ENCODE measurements around the gene PRKCB. TPM values are rescaled to one million over a fixed set of nuclear protein-coding genes. Genes with fewer than 3 reads are reported as not detected.

PRKCB gene
- total RNA-seq, 1 donor from 2014 or later, result 0.69 TPM

DNA sequence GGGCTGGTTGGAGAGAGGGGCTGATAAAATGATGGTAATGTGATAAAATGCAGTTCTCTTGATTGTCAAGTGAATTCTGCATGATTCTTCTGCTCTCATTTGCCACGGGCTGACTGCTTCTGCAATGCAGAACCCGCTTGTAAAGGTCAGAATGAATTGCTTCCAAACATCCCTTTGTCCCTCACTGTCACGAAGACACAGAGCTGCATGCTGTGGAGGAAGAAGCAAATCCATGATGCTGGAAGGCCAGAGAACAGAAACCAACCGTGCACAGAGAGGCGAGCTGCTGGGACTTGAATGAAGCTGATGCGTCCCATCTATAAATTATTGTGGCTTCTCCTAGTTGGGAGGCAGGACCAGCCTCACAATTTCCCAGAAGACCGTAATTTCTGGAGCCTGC is 171.6 kb downstream of the PRKCB start:
- no peaks in the 10 kb centered on the region for H3K9me3 Mint-ChIP-seq (ENCODE audit: unreplicated experiment)
- H3K27me3 Mint-ChIP-seq (ENCODE audit: unreplicated experiment), result no peaks in the 10 kb centered on the region
- DNase-seq, result no peak
- no peak overlapping the region for H3K27ac Mint-ChIP-seq (ENCODE audit: unreplicated experiment)
- TF ChIP-seq CTCF (IDR thresholded peaks at IDR 0.05; ENCODE audit: partially characterized antibody, unreplicated experiment), result no peak
- H3K4me1 Mint-ChIP-seq (ENCODE audit: low read depth, unreplicated experiment), result no peaks in the 10 kb centered on the region
- H3K4me3 Mint-ChIP-seq (ENCODE audit: unreplicated experiment), result no peak overlapping the region
- H3K36me3 Mint-ChIP-seq (ENCODE audit: unreplicated experiment), result no peaks in the 10 kb centered on the region

DNA sequence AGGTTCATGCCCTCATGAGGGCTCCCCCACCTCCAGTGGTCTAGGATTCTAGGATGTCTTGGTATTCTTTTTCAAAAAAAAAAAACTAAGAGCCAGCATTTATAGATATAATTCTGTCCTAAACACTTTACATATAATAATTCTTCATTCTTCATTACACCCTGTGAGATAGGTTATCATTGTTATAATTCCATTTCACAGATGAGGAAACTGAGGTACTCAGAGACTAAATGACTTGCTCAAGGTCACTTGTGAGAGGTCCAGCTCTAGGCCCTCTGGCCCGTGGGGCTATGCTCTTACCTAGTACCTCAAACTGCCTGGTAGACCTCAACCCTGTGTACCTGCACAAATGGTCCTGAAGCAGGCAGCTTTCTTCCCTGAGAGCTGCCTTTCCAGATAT is 172.2 kb downstream of the PRKCB start:
- DNase-seq, result no peak
- H3K4me1 Mint-ChIP-seq (ENCODE audit: low read depth, unreplicated experiment), result no peaks in the 10 kb centered on the region
- no peaks in the 10 kb centered on the region for H3K9me3 Mint-ChIP-seq (ENCODE audit: unreplicated experiment)
- TF ChIP-seq CTCF (IDR thresholded peaks at IDR 0.05; ENCODE audit: partially characterized antibody, unreplicated experiment), result no peak
- H3K36me3 Mint-ChIP-seq (ENCODE audit: unreplicated experiment), result no peaks in the 10 kb centered on the region
- no peaks in the 10 kb centered on the region for H3K27me3 Mint-ChIP-seq (ENCODE audit: unreplicated experiment)
- no peak overlapping the region for H3K27ac Mint-ChIP-seq (ENCODE audit: unreplicated experiment)
- H3K4me3 Mint-ChIP-seq (ENCODE audit: unreplicated experiment), result no peak overlapping the region

DNA sequence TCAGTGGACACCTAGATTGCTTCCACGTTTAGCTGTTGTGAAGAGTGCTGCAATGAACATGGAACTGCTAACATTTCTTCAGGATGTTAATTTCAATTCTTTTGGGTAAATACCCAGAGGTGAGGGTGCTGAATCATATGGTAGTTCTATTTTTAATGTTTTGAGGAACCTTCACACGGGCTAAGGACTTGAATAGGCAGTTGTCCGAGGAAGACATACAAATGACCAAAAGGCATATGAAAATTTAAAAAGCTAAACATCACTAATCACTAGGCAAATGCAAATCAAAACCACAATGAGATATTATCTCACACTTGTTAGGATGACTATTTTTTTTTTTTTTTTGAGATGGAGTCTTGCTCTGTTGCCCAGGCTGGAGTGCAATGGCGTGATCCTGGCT is 173.3 kb downstream of the PRKCB start:
- no peak overlapping the region for H3K27ac Mint-ChIP-seq (ENCODE audit: unreplicated experiment)
- no peaks in the 10 kb centered on the region for H3K27me3 Mint-ChIP-seq (ENCODE audit: unreplicated experiment)
- no peaks in the 10 kb centered on the region for H3K36me3 Mint-ChIP-seq (ENCODE audit: unreplicated experiment)
- DNase-seq, result no peak
- H3K9me3 Mint-ChIP-seq (ENCODE audit: unreplicated experiment), result no peaks in the 10 kb centered on the region
- no peak overlapping the region for H3K4me3 Mint-ChIP-seq (ENCODE audit: unreplicated experiment)
- H3K4me1 Mint-ChIP-seq (ENCODE audit: low read depth, unreplicated experiment), result no peaks in the 10 kb centered on the region
- no peak for TF ChIP-seq CTCF (IDR thresholded peaks at IDR 0.05; ENCODE audit: partially characterized antibody, unreplicated experiment)

- Mint-ChIP-seq H3K27me3 (ENCODE audit: unreplicated experiment) (no peaks in the 10 kb centered on the region), H3K4me1 (ENCODE audit: low read depth, unreplicated experiment) (no peaks in the 10 kb centered on the region), H3K27ac (ENCODE audit: unreplicated experiment) (no peak overlapping the region), H3K4me3 (ENCODE audit: unreplicated experiment) (no peak overlapping the region), H3K36me3 (ENCODE audit: unreplicated experiment) (no peaks in the 10 kb centered on the region), H3K9me3 (ENCODE audit: unreplicated experiment) (no peaks in the 10 kb centered on the region)
- DNase-seq, result no peak
- no peak for TF ChIP-seq CTCF (IDR thresholded peaks at IDR 0.05; ENCODE audit: partially characterized antibody, unreplicated experiment)
Measured at GRCh38 chr16:24009955-24010354, 174.2 kb downstream of the PRKCB start.

GRCh38 chr16:24010440-24011089 is 174.8 kb downstream of the PRKCB start:
- no peaks in the 10 kb centered on the region for H3K27me3 Mint-ChIP-seq (ENCODE audit: unreplicated experiment)
- no peaks in the 10 kb centered on the region for H3K4me1 Mint-ChIP-seq (ENCODE audit: low read depth, unreplicated experiment)
- no peaks in the 10 kb centered on the region for H3K36me3 Mint-ChIP-seq (ENCODE audit: unreplicated experiment)
- peak; percentile 88 for TF ChIP-seq CTCF (IDR thresholded peaks at IDR 0.05; ENCODE audit: partially characterized antibody, unreplicated experiment)
- DNase-seq, result peak; percentile 84
- H3K9me3 Mint-ChIP-seq (ENCODE audit: unreplicated experiment), result no peaks in the 10 kb centered on the region
- no peak overlapping the region for H3K27ac Mint-ChIP-seq (ENCODE audit: unreplicated experiment)
- no peak overlapping the region for H3K4me3 Mint-ChIP-seq (ENCODE audit: unreplicated experiment)
